Stimulated activated CD8-positive, alpha-beta memory T cell treated with anti-CD3 and anti-CD28 coated beads, Interleukin-15, amount 100 ng/mL, for 24 hours (primary cell): Measurements from ENCODE around the gene SNX10.
"Not testable (repeated sequence)": the region's sequence is repeated elsewhere in the genome, so short reads cannot be mapped to it uniquely, and the experiment has no call there.

Experiments
- DNase-seq: peaks from one replicate; pipeline ENCODE4 v3.0.0-alpha.2; 2020; ENCODE audit warnings: low read depth

Gene SNX10, protein sequence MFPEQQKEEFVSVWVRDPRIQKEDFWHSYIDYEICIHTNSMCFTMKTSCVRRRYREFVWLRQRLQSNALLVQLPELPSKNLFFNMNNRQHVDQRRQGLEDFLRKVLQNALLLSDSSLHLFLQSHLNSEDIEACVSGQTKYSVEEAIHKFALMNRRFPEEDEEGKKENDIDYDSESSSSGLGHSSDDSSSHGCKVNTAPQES

DNA sequence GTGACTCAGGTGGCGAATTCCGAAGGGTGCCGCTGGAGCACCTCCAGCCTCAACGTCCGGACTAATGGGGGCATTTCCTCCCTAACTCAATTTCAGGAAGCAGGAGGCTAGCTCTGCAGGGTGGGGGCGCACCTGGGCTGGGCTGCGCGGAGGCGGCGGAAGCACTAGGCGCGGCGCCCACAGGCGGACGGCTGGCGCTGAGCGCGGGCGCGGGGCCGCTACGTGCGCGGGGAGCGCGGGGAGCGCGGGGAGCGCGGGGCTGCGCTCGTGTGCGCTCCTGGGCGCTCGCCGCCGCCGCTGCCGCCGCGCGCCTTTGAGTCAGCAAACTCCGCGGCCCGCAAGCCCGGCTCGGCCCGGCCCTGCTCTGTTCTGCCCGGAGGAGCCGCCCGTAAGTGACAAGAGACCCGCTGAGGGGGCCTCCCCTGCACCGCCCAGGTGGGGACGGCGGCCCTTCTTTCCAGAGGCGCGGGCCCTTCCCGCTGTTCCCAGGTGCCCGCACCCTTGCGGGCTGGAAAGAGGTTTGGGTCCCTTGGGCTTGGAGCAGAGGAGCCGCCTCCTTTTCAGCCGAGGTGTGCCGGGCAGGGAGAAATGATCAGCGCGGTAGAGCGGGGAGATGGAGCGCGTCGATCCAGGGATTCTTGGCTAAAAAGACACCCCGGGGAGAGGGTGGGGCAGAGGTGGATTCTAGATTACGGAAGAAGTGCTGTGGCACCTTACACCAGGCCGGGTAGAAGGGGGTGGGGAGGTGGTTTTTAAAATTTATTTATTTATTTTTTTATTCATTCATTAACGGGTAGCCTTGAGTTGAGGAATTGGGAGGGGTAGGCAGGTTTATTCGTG, at the start of gene SNX10:
SNX10 (plus strand) TSS at position 164 of the 840 bp plus-strand sequence. CDS start 54,581 bp downstream, outside the sequence.
- DNase-seq = peak; percentile 50

DNA sequence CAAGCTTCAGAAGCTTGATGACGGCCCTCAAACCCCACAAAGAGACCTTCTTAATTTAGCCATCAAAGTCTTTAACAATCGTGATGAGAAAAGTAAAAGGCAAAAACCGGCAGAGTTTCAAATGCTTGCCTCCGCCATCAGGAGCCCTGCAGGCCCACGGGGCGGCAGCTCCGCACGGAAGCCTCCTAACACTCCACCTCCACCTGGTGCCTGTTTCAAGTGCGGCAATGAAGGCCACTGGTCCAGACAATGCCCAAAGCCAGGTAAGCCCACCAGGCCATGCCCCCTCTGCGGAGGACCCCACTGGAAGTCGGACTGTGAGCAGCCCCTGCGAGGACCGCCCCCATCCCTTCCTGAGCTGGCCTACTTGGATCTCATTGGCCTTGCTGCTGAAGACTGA, 46.5 kb upstream of the SNX10 start:
- no peak for DNase-seq

DNA sequence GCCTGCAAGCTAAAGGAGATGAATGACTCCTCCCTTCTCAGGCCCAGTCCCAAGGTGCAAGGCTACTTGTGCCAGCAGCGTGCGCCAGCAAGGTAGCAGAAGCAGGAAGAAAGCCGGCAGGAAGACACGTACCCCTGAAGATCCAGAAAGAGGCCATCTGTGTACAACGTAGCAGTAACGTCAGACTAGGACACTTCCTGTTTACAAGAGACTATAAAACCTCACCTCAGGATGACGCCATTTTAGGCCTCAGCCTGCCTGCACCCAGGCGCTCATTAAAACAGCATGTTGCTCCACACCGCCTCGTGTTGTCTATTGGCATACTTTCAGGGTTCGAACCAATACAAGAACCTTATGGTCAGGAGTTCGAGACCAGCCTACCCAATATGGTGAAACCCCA, 41.4 kb upstream of the SNX10 start:
- no peak for DNase-seq

DNA sequence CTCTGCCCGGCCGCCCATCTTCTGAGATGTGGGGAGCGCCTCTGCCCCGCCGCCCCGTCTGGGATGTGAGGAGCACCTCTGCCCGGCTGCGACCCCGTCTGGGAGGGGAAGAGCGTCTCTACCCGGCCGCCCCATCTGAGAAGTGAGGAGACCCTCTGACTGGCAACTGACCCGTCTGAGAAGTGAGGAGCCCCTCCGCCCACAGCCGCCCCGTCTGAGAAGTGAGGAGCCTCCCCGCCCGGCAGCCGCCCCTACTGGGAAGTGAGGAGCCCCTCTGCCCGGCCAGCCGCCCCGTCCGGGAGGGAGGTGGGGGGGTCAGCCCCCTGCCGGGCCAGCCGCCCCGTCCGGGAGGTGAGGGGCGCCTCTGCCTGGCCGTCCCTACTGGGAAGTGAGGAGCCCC, 29.8 kb upstream of the SNX10 start:
- DNase-seq = not testable (repeated sequence)

DNA sequence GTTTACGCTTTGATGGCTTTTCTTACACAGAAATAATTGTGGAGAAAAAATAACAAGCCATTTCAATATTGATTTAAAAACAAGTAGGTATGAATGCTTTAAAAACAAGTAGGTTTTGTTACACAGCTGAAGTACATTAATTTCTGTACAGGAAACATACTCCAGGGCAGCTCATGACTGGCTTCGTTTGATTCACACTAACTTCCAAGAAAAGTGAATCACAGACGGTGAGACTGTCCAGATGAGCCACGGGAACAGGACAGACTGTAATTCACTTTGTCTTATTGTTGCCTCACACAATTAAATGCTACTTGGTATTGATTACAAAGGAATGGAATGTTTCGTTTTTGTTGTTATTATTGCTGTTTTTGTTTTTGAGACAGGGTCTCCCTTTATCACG, 26.6 kb upstream of the SNX10 start:
- no peak for DNase-seq

DNA sequence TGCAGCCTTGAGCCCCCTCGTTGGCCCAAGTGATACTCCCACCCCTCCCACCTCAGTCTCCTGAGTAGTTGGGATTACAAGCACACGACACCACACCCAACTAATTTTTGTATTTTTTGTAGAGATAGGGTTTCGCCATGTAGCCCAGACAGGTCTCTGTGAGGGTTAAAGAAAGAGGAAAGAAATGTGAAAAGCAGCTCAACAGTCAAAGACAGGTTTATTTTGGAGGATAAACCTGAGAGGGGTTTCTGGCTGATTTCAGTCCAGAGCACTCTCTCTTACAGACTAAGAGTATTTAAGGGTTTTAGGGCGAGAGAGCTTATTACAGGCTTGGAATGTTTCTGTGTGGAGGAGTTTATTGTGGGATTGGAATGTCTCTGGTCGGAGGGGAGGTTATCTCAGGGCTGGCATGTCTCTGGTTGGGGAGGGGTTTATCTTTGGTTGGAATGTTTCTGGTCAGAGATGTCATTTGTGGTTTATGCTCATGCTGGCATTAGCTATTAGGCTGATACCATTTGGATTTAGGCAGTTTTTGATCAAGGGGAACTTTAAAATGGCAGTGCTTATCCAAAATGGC, 26.1 kb upstream of the SNX10 start:
- DNase-seq = no peak

DNA sequence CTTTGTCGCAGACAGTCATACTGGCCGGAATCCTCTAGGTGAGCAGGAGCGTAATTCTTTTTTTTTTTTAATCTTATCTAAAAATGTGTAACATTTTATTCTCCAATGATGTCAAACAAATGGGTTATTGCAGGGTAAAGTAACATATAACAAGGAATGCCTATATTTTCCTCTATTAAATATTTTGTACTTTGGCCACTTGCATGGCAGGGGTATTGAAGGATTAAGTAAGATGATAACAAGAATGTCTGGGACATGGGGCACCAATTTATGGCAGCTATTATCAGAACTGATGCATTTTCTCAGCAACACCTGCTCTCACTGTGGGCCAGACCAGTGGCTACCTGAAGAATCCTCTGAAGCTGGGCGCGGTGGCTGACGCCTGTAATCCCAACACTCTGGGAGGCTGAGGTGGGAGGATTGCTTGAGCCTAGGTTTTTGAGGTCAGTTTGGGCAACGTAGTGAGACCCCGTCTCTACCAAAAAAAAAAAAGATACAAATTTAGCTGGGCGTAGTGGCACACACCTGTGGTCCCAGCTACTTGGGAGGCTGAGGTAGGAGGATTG, 24.0 kb upstream of the SNX10 start:
- DNase-seq = no peak

DNA sequence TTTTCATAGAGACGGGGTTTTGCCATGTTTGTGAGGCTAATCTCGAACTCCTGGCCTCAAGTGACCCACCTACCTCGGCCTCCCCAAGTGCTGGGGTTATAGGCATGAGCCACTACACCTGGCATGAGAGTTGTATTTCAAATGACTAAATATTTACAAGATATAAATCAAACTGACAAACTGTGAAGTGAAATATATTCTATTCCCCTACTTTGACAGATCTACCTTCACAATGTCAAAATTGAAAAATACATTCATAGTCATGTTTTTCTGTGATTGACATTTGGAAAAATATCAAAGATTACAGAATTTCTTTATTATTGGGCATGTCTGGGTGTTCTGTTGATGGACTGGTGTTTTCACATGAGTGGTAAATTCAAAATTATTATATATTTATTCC, 16.4 kb upstream of the SNX10 start:
- DNase-seq = no peak

DNA sequence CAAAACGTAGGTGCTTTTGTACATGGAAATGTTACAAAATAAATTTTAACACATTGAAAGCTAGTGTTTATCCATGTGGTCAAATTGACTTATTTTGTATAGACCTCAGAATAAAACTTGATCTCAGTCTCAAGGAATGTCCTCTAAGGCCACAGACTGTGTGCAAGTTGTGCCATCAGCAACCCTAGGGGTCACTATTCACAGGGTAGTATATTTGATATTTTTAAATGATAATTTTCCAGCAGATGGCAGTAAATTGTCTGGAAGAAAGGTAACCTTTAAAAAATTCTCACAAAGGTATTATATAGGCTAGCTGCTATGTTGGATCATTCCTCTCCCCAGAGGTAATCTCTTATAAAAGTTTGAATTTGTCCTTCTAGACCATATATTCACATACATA, 12.9 kb upstream of the SNX10 start:
- DNase-seq = no peak

DNA sequence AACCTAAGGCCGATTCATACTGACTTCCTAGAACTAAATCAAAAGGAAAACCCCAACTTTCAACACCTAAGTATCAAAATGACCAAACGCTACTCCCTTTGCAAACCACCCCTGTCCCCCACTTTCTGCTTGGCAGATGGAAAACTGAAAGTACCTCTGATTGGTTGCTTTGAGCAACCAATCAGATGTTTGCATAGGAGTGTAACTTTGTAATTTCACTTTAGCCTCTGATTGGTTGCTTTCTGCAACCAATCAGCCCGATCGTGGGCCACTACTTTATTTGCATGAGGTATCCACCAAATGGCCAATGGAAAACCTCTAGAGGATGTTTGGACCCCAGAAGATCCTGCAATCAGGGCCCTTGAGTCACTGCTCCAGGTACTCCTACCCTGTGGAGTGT, 12.3 kb upstream of the SNX10 start:
- DNase-seq = no peak

DNA sequence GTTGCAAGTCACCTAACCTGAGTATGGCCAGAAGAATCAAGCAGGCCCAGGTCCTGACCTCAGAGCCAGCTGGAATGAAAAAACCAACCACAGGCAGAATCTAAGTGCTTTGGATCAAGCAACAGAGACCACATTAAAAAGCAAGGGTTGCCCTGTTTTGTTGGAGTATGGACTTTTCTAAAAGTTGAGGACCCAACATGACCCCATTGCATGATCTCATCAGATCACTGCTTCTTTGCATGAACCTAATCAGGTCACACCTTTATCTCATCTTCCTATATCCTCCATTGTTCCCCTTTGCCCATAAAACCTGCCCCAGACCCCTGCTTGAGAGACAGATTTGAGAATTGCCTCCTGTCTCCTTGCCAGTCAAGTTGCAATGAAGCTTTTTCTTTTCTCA, 11.6 kb upstream of the SNX10 start:
- no peak for DNase-seq

DNA sequence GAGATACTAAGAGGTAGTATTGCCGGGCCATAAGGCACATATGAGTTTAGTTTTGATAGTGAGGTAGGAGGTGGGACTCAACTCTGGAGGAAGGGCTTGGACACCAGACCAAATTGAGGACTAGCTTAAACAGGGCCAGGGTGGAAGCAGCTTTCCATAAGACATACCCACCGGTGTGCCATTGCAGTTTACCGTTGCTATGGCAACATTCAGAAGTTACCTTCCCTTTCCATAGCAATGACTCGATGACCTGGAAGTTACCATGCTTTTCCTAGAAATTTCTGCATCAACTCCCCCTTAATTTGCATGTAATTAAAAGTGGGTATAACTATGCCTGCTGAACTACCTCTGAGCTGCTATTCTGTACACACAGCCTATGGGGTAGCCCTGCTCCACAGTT, 10.9 kb upstream of the SNX10 start:
- DNase-seq = no peak

DNA sequence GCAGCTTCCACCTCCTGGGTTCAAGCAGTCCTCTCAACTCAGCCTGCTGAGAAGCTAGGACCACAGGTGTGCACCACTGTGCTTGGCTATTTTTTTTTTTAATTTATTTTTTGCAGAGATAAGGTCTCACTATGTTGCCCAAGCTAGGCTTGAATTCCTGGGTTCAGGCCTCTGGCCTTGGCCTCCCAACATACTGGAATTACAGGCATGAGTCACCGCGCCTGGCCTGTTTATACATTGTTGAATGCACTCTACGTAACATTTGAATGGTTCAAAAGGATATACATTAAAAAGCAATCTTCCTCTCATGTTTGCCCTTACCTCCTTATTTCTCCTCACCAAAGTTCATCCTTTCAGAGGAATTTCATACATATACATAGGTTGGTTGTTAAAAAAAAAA, 7.2 kb upstream of the SNX10 start:
- DNase-seq = no peak

DNA sequence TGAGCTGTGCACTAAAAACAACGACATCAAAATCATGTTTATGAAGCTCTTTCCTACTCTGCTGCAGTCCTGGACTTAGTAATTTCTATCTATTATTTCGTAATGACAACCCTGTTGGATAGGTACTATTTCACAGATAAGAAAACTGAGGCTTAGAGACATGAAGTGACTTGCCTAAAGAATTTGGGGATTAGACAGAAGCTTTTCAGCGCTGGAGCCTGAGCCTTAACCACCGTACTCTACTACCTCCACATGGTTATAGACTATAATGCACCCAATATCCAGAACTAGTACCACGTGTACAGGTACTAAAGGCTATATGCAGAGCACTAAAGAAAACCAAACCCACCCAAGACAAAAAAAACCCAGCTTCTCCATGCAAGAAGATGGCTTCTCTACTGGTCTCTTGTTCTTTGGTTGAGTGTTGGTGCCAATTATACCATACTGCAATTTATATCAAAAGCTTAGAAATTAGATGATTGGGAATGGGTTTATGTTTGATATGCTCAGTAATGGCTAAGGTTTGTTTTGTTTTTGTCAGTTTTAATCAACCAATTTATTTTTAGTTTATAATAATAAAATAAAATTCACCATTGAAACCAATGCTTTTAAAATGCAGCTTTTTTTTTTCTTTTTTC, 6.5 kb upstream of the SNX10 start:
- DNase-seq = no peak

DNA sequence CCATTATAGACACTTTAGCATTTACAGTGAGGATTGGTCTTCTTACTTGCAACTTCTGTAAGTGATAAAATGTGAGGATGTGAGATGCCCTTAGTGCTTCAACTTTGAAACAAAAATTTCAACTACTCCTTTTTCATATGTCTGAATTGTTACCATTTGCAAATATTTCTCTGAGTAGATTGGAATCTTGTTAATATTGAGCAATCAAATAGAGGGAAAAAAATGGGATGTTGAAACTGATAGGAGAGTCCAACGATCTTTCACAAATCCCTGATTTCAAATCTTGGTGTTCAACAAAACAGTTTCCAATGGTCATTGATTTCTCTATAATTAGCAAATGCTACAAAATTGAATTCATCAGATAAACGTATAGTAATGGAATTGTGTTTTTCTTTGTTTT, 5.5 kb upstream of the SNX10 start:
- DNase-seq = no peak

DNA sequence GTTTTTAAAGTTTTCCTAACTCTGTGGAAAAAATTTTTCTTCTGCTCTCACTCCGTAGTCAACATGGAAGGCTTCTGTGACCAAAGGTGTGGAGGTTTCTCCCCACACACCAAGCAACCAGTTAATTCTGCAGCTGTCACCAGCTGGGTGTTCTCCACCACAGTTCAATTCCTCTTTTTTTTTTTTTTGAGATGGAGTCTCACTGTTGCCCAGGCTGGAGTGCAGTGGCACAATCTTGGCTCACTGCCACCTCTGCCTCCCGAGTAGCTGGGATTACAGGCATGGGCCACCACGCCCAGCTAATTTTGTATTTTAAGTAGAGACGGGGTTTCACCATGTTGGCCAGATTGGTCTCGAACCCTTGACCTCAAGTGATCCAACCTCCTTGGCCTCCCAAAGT, 3.5 kb upstream of the SNX10 start:
- DNase-seq = not testable (repeated sequence)

DNA sequence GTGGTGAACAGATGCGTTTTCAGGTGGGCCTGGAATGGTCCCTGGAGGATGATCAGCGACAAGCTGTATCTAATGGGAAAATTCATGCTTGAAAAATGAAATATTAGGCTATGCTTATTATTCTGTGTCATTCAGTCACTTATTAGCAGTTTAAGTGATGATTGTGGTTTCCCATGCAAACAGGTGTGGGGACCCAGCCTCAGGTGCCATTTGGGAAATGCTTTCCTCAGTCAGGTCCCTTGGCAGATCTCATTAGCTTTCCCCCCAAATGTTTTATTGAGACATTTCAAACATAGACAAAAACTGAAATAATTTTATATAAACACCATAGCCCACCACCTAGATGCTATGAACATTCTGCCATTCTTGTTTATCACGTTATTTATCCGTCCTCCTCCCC, 411 bp upstream of the SNX10 start:
- DNase-seq = no peak

DNA sequence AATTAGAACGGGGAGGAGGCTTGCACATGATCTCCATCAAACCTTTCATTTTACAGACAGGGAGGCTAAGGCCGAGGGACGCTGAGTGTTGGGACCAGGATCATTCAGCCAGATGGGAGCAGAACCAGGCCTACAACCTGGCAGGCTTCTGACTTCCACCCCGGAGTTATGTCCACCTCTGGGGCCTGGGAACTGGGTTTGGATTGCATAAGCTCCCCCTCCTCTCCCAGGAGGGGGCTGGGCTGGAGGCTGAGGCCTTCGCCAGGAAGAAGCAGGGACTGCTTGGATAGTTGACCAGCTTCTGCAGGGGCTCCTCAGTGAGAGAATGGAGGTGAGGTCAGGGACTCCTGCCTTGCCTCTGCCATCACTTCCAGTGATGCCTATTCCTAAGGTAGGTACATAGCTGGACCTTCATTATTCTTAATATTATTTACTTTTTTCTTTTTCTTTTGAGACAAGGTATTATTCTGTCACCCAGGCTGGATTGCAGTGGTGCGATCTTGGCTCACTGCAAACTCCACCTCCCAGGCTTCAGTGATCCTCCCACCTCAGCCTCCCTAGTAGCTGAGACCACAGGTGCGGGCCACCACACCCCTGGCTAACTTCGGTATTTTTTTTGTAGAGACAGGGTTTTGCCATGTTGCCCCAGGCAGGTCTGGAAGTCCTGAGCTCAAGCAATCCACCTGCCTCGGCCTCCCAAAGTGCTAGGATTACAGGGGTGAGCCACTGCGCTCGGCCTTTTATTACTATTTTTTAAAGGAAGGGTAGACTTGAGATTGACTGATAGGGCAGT, 1.3 kb downstream of the SNX10 start:
- DNase-seq = no peak

DNA sequence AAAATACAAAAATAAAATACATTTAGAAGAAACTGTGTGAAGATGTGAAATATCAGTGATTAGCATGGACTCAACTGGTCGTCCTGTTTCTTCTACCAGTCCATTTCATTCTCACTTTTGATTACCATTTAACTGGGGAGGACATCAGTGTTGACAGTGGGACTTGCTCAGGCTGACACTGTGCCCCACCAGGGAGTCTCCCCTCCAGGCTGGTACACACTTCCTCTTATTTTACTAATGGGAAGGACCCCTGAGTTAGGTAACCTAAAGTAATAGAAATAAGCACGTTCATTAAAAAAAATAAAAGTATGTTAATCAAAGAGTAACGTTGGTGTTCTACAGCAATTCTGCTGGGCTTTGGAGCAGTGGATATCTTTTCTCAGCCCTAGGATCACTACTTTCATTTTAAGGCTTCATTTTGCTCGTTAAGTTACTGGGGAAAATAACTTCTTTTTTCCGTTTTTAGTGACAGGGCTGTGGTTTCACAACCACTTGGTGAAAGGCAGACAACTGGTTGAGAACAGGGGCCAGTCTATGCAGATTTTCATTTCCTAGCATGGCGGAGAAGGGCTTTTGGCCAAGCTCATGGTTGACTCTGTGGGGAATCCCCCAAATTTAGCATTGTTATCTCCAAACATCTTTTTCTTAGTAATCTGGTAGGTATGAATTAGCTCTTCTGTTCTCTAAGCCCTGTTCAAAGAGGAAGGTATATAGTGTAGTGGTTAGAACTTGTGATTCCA, 2.1 kb downstream of the SNX10 start:
- DNase-seq = no peak

DNA sequence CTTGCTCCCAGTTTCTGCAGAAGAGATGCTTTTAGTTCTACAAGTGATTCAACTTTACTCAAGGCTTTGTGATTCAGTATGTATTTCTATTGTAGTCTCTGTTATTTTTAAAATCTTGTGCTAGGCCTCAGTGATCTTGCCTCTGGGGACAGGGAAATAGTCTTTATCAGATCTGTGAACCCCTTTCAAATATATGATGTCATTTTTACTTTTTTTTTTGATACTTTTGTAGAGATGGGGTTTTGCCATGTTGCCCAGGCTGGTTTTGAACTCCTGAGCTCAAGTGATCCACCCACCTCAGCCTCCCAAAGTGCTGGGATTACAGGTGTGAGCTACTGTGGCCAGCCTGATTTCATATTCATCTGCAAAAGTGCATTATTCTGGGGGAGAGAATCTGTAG, 3.4 kb downstream of the SNX10 start:
- DNase-seq = no peak

DNA sequence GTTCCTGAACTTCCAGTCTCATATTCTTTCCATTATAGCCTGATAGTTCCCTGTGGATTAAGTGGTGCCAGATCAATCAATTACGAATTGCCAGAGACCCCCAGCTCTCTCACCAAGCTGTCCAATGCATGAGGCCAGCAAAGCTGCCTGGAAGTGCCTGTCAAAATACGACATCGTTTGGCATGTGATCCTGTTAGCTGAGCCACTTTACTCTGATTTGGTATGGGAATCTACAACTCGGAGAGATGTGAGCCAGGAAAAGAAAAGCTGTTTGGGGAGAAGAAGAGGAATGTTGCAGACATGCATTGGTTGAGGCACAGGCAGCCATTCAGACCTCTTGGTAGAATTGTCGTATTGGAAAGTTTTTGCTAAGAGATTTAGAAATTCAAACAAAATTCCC, 3.9 kb downstream of the SNX10 start:
- no peak for DNase-seq
